DOHH2 (cell line): ENCODE data around the gene SHROOM3.

ENCODE experiments used
- CTCF ChIP-seq: fragments of 200-600 bp; sonication (generic); IDR thresholded peaks from one replicate; pipeline ENCODE4 v1.5.1; 2014; ENCODE audit warnings: antibody characterized with exemption, mild to moderate bottlenecking, low read depth, low read length; ENCODE audit not compliant: poor library complexity, severe bottlenecking
- EZH2phosphoT487 ChIP-seq: fragments of 200-600 bp; sonication (generic); IDR thresholded peaks from 2 replicates; pipeline ENCODE4 v1.6.1; 2017; ENCODE audit warnings: borderline replicate concordance, mild to moderate bottlenecking, antibody characterized with exemption, low read length, moderate library complexity, mixed read lengths

- no peak for TF ChIP-seq EZH2phosphoT487
- TF ChIP-seq CTCF: no peak
Observed at GRCh38 chr4:76708971-76709771, 274.1 kb downstream of the SHROOM3 start.
